Left forelimb (tissue), 1 donor: ENCODE data around the gene SYCE3.

Source experiments
- DNase-seq: peaks from one replicate; pipeline ENCODE4 v3.0.0-alpha.2; 2018; ENCODE audit warnings: low spot score

SYCE3 gene

DNA sequence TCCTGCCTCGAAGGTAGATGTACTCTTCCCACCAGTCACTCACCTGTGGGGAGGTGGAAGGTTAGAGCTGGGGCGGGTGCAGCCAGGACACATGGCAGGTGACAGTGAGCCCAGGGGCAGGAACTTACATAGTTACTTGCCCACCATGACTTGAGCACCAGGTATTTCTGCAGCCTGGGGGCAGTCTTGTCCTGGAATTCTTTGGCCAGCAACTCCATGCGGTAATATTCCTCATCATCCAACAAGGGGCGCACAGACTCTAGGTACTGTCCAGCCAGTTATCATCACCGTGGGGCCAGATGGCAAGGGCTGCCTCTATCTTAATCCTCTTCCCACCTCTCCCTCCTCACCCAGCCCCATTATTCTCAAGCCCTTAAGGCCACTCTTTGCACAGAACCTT lies 13.4 kb upstream of the SYCE3 start:
- no peak for DNase-seq

DNA sequence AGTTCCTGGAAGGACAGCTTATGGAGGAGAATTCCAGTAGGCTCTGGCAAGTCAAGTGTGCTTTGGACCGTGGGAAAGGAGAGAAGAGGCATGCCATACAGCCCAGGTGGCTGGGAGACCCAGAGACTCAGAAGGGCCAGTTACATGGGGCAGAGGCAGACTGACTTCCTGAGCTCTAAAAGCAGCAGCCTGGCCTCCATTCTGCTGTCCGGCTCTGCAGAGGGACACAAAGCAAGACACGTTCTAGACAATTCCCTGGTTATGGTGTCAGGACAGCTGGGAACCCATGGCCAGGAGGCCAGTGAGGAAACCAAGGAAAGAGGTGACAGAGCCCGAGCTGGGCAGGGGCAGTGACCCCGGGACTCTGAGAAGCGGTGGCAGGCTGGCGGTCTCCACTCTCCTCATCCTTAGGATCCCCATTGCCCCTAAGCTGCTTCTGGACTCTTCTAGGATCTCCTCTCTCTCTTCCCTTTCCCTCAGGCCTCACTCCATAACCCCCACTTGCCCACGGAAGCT lies 12.8 kb upstream of the SYCE3 start:
- no peak for DNase-seq

GRCh38 chr22:50574383-50574755 lies 11.7 kb upstream of the SYCE3 start:
- no peak for DNase-seq

GRCh38 chr22:50573491-50574382 lies 11.0 kb upstream of the SYCE3 start:
- no peak for DNase-seq

- no peak for DNase-seq
These were observed 10.2 kb upstream of the SYCE3 start for GRCh38 chr22:50572965-50573364.

GRCh38 chr22:50571264-50572175 lies 8.8 kb upstream of the SYCE3 start:
- DNase-seq: no peak

DNA sequence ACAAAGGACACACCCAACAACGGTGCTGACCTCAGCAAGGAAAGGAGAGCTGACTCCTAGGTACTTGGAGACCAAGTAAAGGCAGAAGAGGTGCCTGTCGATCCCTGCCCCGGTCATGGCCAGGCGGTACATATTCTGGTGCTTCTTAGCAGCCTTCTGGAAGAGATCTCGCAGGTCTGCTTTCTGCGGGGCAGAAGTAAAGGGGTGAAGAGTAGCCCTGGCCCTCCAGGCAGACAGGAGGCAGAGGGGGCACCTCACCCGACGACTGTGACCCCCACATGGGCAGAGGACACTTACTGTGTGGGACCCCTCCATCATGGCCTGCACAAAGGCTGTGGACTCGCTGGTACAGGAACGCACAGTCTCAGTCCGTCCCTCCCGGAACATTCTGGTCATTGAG lies 8.1 kb upstream of the SYCE3 start:
- no peak for DNase-seq

DNA sequence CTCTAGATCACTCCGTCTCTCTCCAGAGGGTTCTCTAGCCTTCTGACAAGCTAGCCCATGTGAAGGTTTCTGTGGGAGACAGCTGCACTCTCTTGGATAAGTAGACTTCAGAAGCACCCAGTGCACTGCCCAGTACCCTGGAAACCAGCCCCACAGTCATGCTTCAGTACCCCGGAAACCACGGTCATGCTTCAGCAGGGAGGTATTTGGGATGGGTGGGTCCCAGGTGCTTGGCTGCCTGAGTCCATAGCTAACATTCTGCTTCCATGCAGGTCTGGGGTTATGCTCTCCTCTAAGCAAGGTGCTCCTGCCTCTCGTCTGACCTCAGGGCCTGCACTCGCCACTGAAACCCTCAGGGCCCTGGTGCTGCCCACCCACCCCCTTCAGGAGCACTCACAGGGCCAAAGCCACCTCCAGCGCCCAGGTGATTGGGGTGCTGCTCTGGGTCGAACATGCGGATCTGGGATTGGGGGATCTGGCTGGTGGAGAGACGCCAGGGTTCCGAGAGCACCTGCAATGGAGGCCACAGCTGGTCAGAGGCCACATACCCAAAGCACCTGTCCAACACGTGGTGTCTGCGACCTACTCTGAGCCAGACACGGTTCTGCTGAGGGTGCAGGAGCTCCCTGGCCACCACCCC lies 7.3 kb upstream of the SYCE3 start:
- no peak for DNase-seq

GRCh38 chr22:50569041-50569459 lies 6.3 kb upstream of the SYCE3 start:
- no peak for DNase-seq

DNA sequence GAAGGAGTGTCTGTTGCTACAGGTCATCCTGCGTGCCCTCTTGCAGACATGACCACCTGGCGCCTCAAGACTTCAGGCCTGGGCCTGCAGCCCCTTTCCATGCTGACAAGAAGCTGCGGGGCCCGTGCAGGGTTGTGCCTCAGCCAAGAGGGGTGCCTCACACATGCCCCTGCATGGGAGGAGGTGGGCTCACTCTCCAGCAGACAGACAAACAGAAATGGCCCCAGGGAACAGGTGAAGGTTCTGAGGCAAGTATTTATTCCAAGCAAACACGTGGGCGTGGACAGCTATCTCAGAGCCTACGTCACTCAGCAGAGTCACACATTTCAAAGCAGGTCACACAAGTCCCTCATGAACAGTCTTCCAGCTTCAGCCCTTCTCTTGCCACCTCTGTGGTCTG lies 5.9 kb upstream of the SYCE3 start:
- DNase-seq: no peak

- DNase-seq: no peak
These were observed 5.1 kb upstream of the SYCE3 start for GRCh38 chr22:50567721-50568252.

DNA sequence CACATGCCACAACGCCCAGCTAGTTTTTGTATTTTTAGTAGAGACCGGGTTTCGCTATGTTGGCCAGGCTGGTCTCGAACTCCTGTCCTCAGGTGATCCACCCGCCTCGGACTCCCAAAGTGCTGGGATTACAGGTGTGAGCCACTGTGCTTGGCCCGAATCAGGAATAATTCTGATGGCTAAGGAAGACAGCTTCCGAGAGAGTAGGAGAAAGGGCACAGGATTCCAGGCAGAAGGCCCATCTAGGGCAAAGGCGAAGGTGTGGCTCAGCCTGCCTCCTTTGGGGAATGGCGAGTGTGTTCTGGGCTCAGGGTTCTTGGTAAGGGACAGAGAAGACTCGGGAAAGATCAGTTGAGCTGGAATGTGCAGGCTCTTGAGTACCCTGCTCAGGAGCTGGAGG lies 1.6 kb upstream of the SYCE3 start:
- DNase-seq: no peak

GRCh38 chr22:50563413-50564160 lies 868 bp upstream of the SYCE3 start:
- DNase-seq: no peak

DNA sequence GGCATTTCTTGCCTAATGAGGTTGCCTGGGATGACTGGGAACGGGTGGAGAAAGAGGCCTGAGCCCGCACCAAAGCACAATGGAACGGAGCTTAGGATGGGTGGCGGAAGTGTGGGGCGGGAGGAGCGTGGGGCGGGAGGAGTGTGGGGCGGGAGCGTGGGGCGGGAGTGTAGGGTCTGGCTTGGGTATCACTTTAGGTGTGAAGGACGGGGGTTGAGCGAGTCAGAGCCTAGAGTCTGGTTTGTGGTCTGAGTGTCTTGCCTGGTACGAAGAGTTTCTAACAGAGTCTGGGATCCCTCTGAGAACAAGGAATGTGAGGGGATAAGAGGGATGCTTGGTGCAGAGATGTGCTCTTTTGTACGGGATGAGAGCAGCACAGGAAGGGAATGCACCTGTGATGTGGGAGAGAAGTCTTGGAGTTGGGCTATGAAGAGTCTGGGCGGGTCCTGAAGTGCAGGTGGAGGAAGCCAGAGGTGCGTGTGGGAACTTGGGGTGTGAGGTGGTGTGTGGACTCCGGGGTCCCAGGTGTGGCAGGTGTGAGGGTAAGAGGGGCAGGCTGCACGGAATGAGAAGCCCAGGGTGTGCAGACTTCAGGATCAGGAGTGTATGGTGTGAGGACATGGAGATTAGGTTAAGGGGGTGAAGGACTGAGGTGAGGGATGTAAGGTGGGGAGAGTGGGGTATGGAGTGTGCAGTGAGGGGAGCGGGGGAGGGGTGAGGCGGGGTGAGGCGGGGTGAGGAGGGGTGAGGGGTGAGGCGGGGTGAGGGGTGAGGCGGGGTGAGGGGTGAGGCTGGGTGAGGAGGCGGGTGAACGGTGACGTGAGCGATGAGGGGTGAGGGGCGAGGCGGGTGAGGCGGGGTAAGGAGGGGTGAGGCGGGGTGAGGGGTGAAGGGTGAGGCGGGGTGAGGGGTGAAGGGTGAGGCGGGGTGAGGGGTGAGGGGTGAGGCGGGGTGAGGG lies 1.0 kb downstream of the SYCE3 start:
- DNase-seq: no peak

DNA sequence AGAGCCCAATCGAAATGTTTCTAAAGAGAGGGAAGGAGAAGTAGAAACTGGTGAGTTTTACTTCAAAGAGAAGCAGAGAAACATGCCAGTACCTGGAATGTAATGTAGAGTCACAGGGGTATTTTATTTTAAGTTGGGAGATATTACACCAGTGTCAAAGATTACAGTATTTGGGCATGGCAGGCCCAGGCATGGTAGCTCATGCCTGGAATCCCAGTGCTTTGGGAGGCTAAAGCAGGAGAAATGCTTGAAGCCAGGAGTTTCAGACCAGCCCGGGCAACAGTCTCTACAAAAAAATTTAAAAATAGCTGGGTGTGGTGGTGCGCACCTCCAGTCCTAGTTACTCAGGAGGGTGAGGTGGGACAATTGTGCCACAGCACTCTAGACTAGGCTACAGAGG lies 2.7 kb downstream of the SYCE3 start:
- DNase-seq: no peak

DNA sequence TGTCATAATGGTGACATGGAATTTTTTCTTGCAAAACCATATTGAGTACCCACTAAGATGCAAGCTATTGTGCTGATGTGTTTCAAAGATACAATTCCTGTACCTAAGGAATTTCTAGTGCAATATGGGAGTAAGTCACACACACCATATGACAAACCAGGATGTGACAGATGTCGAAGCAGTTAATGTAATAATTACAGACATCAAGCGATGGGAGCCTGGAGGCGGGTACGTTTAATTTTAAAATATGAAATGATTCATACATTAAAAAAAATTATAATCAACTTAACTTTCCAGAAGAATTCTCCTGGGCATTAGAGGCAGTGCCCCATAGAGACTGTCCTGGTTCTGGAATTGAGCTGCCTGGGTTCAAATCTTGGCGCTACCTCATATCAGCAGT lies 6.0 kb downstream of the SYCE3 start:
- no peak for DNase-seq

DNA sequence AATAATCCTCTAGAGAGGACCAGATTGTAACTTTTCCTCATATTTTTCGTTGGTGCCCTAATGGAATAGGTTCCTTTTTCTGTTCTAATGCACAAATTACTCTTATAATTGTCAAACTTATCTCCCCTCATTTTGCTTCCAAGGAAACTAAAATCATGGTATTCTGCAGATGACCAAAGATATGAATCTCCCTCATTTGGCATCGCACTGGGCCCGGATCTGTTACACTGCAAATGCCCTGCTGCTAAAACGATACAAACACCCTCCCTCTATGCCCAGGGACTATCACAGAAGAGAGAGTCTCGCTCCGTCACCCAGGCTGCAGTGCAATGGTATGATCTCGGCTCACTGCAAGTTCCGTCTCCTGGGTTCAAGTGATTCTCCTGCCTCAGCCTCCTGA lies 9.4 kb downstream of the SYCE3 start:
- no peak for DNase-seq

DNA sequence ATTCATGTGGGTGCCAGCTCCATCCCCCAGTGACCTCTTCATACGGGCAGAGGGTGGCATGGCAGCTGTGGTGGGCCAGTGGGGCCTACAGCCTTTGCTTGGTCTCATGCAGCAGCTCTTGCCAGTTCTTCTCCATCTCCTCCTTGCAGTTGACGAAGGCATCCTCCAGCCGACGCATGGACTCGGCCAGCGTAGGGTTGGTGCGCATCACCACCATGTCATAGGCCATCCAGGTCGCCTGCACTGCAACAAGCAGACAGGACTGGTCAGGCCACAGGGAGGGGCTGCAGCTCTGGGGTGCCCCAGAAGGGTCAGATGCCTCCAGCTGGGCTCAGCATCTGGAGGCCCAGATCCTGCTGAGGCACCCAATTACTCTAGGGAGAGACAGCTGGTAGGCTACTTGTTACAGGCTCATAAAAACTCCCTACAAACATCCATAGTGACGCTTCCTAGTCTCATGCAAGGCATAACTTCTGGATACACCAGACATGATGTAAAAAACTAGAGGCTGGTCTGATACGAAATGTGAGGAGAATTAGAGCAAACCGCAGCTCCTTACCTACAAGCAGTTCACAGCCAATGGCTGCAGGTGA lies 11.5 kb downstream of the SYCE3 start:
- no peak for DNase-seq

- DNase-seq: no peak
These were observed 12.3 kb downstream of the SYCE3 start for GRCh38 chr22:50550395-50550794.
